HEK293T (cell line): ENCODE results near the gene BCL10.

Experiments used
- ARNT ChIP-seq: fragments of 450-650 bp; IDR thresholded peaks from 2 replicates; pipeline ENCODE4 v1.6.1; 2017; ENCODE audit warnings: mild to moderate bottlenecking
- BHLHE40 ChIP-seq: fragments of 450-650 bp; IDR thresholded peaks from 2 replicates; pipeline ENCODE4 v1.6.1; 2016; ENCODE audit warnings: mild to moderate bottlenecking, moderate library complexity, borderline replicate concordance
- CTBP1 ChIP-seq: fragments of 450-650 bp; IDR thresholded peaks from 2 replicates; pipeline ENCODE4 v1.6.1; 2016; ENCODE audit warnings: borderline replicate concordance
- ELF4 ChIP-seq: fragments of 450-650 bp; IDR thresholded peaks from 2 replicates; pipeline ENCODE4 v1.6.1; 2017; ENCODE audit warnings: antibody characterized with exemption
- FOXA1 ChIP-seq: fragments of 450-650 bp; IDR thresholded peaks from 2 replicates; pipeline ENCODE4 v1.6.1; 2016; ENCODE audit warnings: mild to moderate bottlenecking
- FOXK2 ChIP-seq: fragments of 450-650 bp; IDR thresholded peaks from 2 replicates; pipeline ENCODE4 v1.6.1; 2016; ENCODE audit warnings: mild to moderate bottlenecking
- FOXM1 ChIP-seq: fragments of 450-650 bp; IDR thresholded peaks from 2 replicates; pipeline ENCODE4 v1.6.1; 2017; ENCODE audit warnings: mild to moderate bottlenecking, borderline replicate concordance
- NFRKB ChIP-seq: fragments of 450-650 bp; IDR thresholded peaks from 2 replicates; pipeline ENCODE4 v1.6.1; 2016; ENCODE audit warnings: mild to moderate bottlenecking, moderate library complexity
- SUZ12 ChIP-seq: fragments of 450-650 bp; IDR thresholded peaks from 2 replicates; pipeline ENCODE4 v1.6.1; 2016; ENCODE audit warnings: mild to moderate bottlenecking
- TARDBP ChIP-seq: fragments of 450-650 bp; IDR thresholded peaks from 2 replicates; pipeline ENCODE4 v1.6.1; 2016
- ZNF384 ChIP-seq: fragments of 450-650 bp; IDR thresholded peaks from 2 replicates; pipeline ENCODE4 v1.6.1; 2016

DNA sequence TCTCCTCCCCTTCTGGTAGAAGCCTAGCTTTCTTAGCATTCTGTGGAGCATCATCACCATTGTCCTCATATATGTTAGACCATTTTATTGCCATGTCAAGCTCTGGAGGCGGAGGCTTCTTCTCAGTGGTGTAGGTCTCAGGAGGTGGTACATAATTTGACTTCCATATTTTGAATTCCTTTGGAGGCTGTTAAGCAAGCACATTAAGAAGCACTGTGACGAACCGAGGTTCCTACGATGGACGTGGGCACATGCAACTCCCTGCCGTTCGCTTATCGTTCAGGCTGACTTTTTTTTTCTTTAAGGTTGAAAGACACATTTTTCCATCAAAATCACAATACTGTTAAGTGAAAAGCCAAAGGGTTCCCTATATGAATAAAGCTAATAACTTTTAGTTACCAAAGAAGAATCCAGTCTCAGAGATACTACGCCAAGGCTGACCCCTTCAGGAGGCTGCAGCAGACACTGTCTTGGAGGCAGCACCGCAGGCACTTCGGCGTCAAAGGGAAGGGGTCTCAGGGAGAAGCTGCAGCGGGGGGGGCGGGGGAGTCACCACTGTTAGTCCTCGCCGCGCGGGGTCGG is 17.8 kb downstream of the BCL10 start:
- TF ChIP-seq TARDBP: no peak
- TF ChIP-seq ARNT: no peak
- TF ChIP-seq CTBP1: no peak
- no peak for TF ChIP-seq BHLHE40
- no peak for TF ChIP-seq FOXM1
- TF ChIP-seq SUZ12: no peak
- no peak for TF ChIP-seq FOXA1
- no peak for TF ChIP-seq FOXK2
- TF ChIP-seq ZNF384: no peak
- TF ChIP-seq NFRKB: no peak
- no peak for TF ChIP-seq ELF4
